ENCODE measurements around the gene LYSMD2. TPM values are rescaled to one million over a fixed set of nuclear protein-coding genes. Genes with fewer than 3 reads are reported as not detected.

Gene LYSMD2
- total and polyA plus RNA-seq, 9 of the 15 experiments (the other 6 are each of a cell fraction or from before 2014, with no cell fraction given) = 4.3 to 30.3 (median 9.8) TPM

- no peak for ATAC-seq
- in situ Hi-C loops (cut with MboI) = no loop called here
- intact Hi-C loops (cut with micrococcal nuclease) = loop anchor here (5.0 to 10.0 kb wide), 2 partner anchors 291 to 443 kb away; no protein-coding TSS in a partner anchor
- no peaks in the 10 kb centered on the region for H3K27me3 ChIP-seq (ENCODE audit: control insufficient read depth in 2 of 2, insufficient read depth in 2 of 2, low read length in 2 of 2)
- H3K9ac ChIP-seq (ENCODE audit: insufficient read depth in 1 of 2, low read depth in 2 of 2, low read length in 2 of 2) = no peak overlapping the region
- H3K4me2 ChIP-seq (ENCODE audit: insufficient read depth, low read length) = no peak overlapping the region
- H2AFZ ChIP-seq (ENCODE audit: low read depth, low read length) = no peak overlapping the region
- DNase-seq (ENCODE audit: extremely low read depth in 1 of 4, low spot score in 3 of 4) = no peak
- no peaks in the 10 kb centered on the region for H3K9me1 ChIP-seq (ENCODE audit: control insufficient read depth, insufficient read depth, low read length)
- peaks cover 3% of the 10 kb centered on the region; the same call in 1 of the 2 replicates for H3K9me3 ChIP-seq (replicated peaks; ENCODE audit: control insufficient read depth, insufficient read depth, low read depth, low read length)
- no peaks in the 10 kb centered on the region for H3K4me1 ChIP-seq (replicated peaks in 1 of 2; ENCODE audit: control insufficient read depth in 2 of 2, insufficient read depth in 2 of 2, low read length in 2 of 2)
- BruUV-seq (replicated peaks) = no TSS peak
- no peak overlapping the region for H3K27ac ChIP-seq (ENCODE audit: extremely low read depth, low read depth, low read length)
- H4K20me1 ChIP-seq (replicated peaks; ENCODE audit: control insufficient read depth, insufficient read depth, low read length) = no peaks in the 10 kb centered on the region
- H3K4me3 ChIP-seq = no peak overlapping the region
- peaks cover 4% of the 10 kb centered on the region; the same call in 1 of the 3 replicates for H3K36me3 ChIP-seq (ENCODE audit: control insufficient read depth, insufficient read depth, low read length)
- no peaks in the 10 kb centered on the region for H3K79me2 ChIP-seq (ENCODE audit: control insufficient read depth, insufficient read depth, low read length)
- no peak for FAIRE-seq
- POLR2A ChIA-PET = interaction anchor here (1.1 kb wide), 1 partner anchor 424 kb away, joined by 5 read pairs; no protein-coding TSS in a partner anchor
- CTCF ChIA-PET (ENCODE audit: low intra/inter-chr PET ratio) = no interaction called here
- WGBS (ENCODE audit: insufficient coverage, low coverage, missing lambda C conversion rate) = 31% methylated on average over 3 of the region's 3 CpGs
- TF ChIP-seq ARID2 (IDR thresholded peaks at IDR 0.05) (no peak), ZNF134 (CRISPR knock-in tag; conservative IDR thresholded peaks at IDR 0.05) (no peak), ZFP30 (CRISPR knock-in tag; IDR thresholded peaks at IDR 0.05; ENCODE audit: borderline replicate concordance) (no peak), ZNF398 (CRISPR knock-in tag; IDR thresholded peaks at IDR 0.05) (no peak), ZNF696 (CRISPR knock-in tag; conservative IDR thresholded peaks at IDR 0.05) (no peak), TCFL5 (CRISPR knock-in tag; conservative IDR thresholded peaks at IDR 0.05) (no peak), PHF21A (IDR thresholded peaks at IDR 0.05; ENCODE audit: borderline replicate concordance, low read depth) (no peak), ZNF318 (IDR thresholded peaks at IDR 0.05; ENCODE audit: borderline replicate concordance in 1 of 2, low read depth in 1 of 2) (no peak), KAT2B (IDR thresholded peaks at IDR 0.05; ENCODE audit: low read depth, low read length) (no peak), ZNF644 (tag; IDR thresholded peaks at IDR 0.05; ENCODE audit: low read depth) (no peak), POLR2A (conservative IDR thresholded peaks at IDR 0.05) (no peak), ELK3 (CRISPR knock-in tag; IDR thresholded peaks at IDR 0.05) (no peak)
These were observed 46.5 kb upstream of the LYSMD2 start for GRCh38 chr15:51783967-51784366.

Measured in K562 (cell line).